Measurements from ENCODE around the gene ZNF423.

ZNF423 gene

GRCh38 chr16:49466881-49467280 is 389.0 kb downstream of the ZNF423 start:
- POLR2A ChIA-PET = no interaction called here
- CTCF ChIA-PET = interaction anchor here (1.0 kb wide), 1 partner anchor 391 kb away, joined by 3 read pairs; no protein-coding TSS in a partner anchor
- no peak overlapping the region for H3K4me3 ChIP-seq (ENCODE audit: low read depth, low read length)
- DNase-seq (ENCODE audit: low read depth, low spot score) = no peak
- TF ChIP-seq, protein P1, sequence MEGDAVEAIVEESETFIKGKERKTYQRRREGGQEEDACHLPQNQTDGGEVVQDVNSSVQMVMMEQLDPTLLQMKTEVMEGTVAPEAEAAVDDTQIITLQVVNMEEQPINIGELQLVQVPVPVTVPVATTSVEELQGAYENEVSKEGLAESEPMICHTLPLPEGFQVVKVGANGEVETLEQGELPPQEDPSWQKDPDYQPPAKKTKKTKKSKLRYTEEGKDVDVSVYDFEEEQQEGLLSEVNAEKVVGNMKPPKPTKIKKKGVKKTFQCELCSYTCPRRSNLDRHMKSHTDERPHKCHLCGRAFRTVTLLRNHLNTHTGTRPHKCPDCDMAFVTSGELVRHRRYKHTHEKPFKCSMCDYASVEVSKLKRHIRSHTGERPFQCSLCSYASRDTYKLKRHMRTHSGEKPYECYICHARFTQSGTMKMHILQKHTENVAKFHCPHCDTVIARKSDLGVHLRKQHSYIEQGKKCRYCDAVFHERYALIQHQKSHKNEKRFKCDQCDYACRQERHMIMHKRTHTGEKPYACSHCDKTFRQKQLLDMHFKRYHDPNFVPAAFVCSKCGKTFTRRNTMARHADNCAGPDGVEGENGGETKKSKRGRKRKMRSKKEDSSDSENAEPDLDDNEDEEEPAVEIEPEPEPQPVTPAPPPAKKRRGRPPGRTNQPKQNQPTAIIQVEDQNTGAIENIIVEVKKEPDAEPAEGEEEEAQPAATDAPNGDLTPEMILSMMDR (IDR thresholded peaks at IDR 0.05; ENCODE audit: insufficient read depth, low read length, missing control alignments) = no peak

- DNase-seq (ENCODE audit: low read depth, low spot score) = no peak
- CTCF ChIA-PET = interaction anchor here (1.0 kb wide), 1 partner anchor 391 kb away, joined by 3 read pairs; no protein-coding TSS in a partner anchor
- TF ChIP-seq, protein P1 (IDR thresholded peaks at IDR 0.05; ENCODE audit: insufficient read depth, low read length, missing control alignments) = no peak
- POLR2A ChIA-PET = no interaction called here
- no peak overlapping the region for H3K4me3 ChIP-seq (ENCODE audit: low read depth, low read length)
Measured at GRCh38 chr16:49466529-49466831, 389.4 kb downstream of the ZNF423 start.

- H3K4me3 ChIP-seq (ENCODE audit: low read depth, low read length) = no peak overlapping the region
- TF ChIP-seq, protein P1 (IDR thresholded peaks at IDR 0.05; ENCODE audit: insufficient read depth, low read length, missing control alignments) = no peak
- ChIA-PET POLR2A (no interaction called here), CTCF (interaction anchor here (1.0 kb wide), 1 partner anchor 392 kb away, joined by 3 read pairs; no protein-coding TSS in a partner anchor)
- no peak for DNase-seq (ENCODE audit: low read depth, low spot score)
Measured at GRCh38 chr16:49465661-49466528, 390.0 kb downstream of the ZNF423 start.

- POLR2A ChIA-PET = no interaction called here
- CTCF ChIA-PET = no interaction called here
- H3K4me3 ChIP-seq (ENCODE audit: low read depth, low read length) = no peak overlapping the region
- no peak for DNase-seq (ENCODE audit: low read depth, low spot score)
- TF ChIP-seq, protein P1 (IDR thresholded peaks at IDR 0.05; ENCODE audit: insufficient read depth, low read length, missing control alignments) = peak; percentile 18
Measured at GRCh38 chr16:49464877-49465504, 390.9 kb downstream of the ZNF423 start.

DNA sequence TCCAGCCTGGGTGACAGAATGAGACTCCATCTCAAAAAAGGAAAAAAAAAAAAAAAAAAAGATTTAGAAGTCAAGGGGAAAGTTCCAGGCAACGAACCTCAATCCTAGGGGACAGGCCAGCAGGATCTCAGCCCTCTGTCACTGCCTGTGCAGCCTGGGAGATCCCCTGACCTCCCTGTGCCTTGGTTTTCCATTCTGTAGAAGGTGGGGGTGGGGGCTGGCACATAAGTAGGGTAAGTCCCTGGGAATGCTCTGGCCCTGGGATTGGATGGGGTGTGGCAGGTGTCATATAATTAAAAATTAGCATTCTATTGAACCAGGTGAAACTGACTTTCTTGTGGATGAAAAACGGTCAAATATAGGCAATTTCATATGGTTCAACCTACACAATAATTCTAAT is 391.8 kb downstream of the ZNF423 start:
- no peak overlapping the region for H3K4me3 ChIP-seq (ENCODE audit: low read depth, low read length)
- POLR2A ChIA-PET = no interaction called here
- TF ChIP-seq, protein P1 (IDR thresholded peaks at IDR 0.05; ENCODE audit: insufficient read depth, low read length, missing control alignments) = no peak
- no peak for DNase-seq (ENCODE audit: low read depth, low spot score)
- CTCF ChIA-PET = no interaction called here

GRCh38 chr16:49463529-49463928 is 392.4 kb downstream of the ZNF423 start:
- no peak overlapping the region for H3K4me3 ChIP-seq (ENCODE audit: low read depth, low read length)

More at GRCh38 chr16:49463529-49463928, 392.4 kb downstream of the ZNF423 start:
- ChIA-PET POLR2A (no interaction called here), CTCF (no interaction called here)
- TF ChIP-seq, protein P1 (IDR thresholded peaks at IDR 0.05; ENCODE audit: insufficient read depth, low read length, missing control alignments) = no peak
- DNase-seq (ENCODE audit: low read depth, low spot score) = no peak

All from AG04449 (cell line).